Measurements from ENCODE around the gene DNHD1. TPM values are rescaled to one million over a fixed set of nuclear protein-coding genes. Genes with fewer than 3 reads are reported as not detected.
A peak's percentile ranks its signal among the peaks of the same experiment; 100 is the strongest.

The DNHD1 gene
- total RNA-seq, 5 donors from 2014 or later (not counting 1 experiment from before 2014, with no cell fraction given), result 44.1 to 52.0 (median 47.8) TPM

- no peaks in the 10 kb centered on the region for H3K27me3 Mint-ChIP-seq
- peaks cover 0 to 7% (median 5%) of the 10 kb centered on the region in 3 donors for H3K4me1 Mint-ChIP-seq
- POLR2A ChIA-PET, result no interaction called here
- no peak overlapping the region for H3K27ac Mint-ChIP-seq
- H3K36me3 Mint-ChIP-seq, result peaks cover 44% of the 10 kb centered on the region
- ATAC-seq (replicated peaks in 1 of 4), result no peak
- H3K27ac ChIP-seq (ENCODE audit: low read length), result no peak overlapping the region
- H3K27me3 ChIP-seq (replicated peaks in 1 of 2; ENCODE audit: control insufficient read depth in 2 of 2, extremely low read depth in 1 of 2, insufficient read depth in 2 of 2, low read length in 1 of 2), result no peaks in the 10 kb centered on the region
- CTCF ChIA-PET, result no interaction called here
- WGBS (ENCODE audit: insufficient coverage), result 78% methylated on average over 6 of the region's 7 CpGs
- H3K4me1 ChIP-seq (ENCODE audit: control insufficient read depth in 1 of 2, extremely low read depth in 1 of 2, insufficient read depth in 2 of 2, low read length in 2 of 2), result no peaks in the 10 kb centered on the region
- H3K4me3 Mint-ChIP-seq, result no peak overlapping the region
- H3K9me3 ChIP-seq, result no peaks in the 10 kb centered on the region
- no peaks in the 10 kb centered on the region for H3K9me3 Mint-ChIP-seq
- no peak for DNase-seq
- H3K36me3 ChIP-seq (ENCODE audit: control insufficient read depth in 2 of 2, extremely low read depth in 1 of 2, insufficient read depth in 1 of 2, low read length in 1 of 2), result peaks cover 3 to 29% of the 10 kb centered on the region in 2 donors
- no peak overlapping the region for H3K4me3 ChIP-seq (ENCODE audit: control insufficient read depth in 1 of 2, extremely low read depth in 1 of 2, low read length in 1 of 2)
These were observed 1.0 kb downstream of the DNHD1 start for GRCh38 chr11:6498121-6498520.

- no peaks in the 10 kb centered on the region for H3K27me3 ChIP-seq (replicated peaks in 1 of 2; ENCODE audit: control insufficient read depth in 2 of 2, extremely low read depth in 1 of 2, insufficient read depth in 2 of 2, low read length in 1 of 2)
- WGBS (ENCODE audit: insufficient coverage), result 98% methylated on average over 4 of the region's 5 CpGs
- POLR2A ChIA-PET, result no interaction called here
- no peak for DNase-seq
- CTCF ChIA-PET, result no interaction called here
- H3K36me3 ChIP-seq (ENCODE audit: control insufficient read depth in 2 of 2, extremely low read depth in 1 of 2, insufficient read depth in 1 of 2, low read length in 1 of 2), result peaks cover 3 to 28% of the 10 kb centered on the region in 2 donors
- Mint-ChIP-seq H3K4me1 (peaks cover 0 to 7% (median 4%) of the 10 kb centered on the region in 3 donors), H3K27ac (no peak overlapping the region), H3K27me3 (no peaks in the 10 kb centered on the region), H3K36me3 (peaks cover 49% of the 10 kb centered on the region), H3K4me3 (no peak overlapping the region), H3K9me3 (no peaks in the 10 kb centered on the region)
- H3K9me3 ChIP-seq, result no peaks in the 10 kb centered on the region
- H3K4me3 ChIP-seq (ENCODE audit: control insufficient read depth in 1 of 2, extremely low read depth in 1 of 2, low read length in 1 of 2), result no peak overlapping the region
- no peaks in the 10 kb centered on the region for H3K4me1 ChIP-seq (ENCODE audit: control insufficient read depth in 1 of 2, extremely low read depth in 1 of 2, insufficient read depth in 2 of 2, low read length in 2 of 2)
- no peak for ATAC-seq (replicated peaks in 1 of 4)
- H3K27ac ChIP-seq (ENCODE audit: low read length), result no peak overlapping the region
These were observed 1.5 kb downstream of the DNHD1 start for GRCh38 chr11:6498544-6498943.

GRCh38 chr11:6502382-6502781 is 5.3 kb downstream of the DNHD1 start:
- Mint-ChIP-seq H3K36me3 (peaks cover 46% of the 10 kb centered on the region), H3K4me1 (peaks cover 0 to 3% (median 2%) of the 10 kb centered on the region in 3 donors), H3K4me3 (no peak overlapping the region), H3K27ac (no peak overlapping the region), H3K27me3 (no peaks in the 10 kb centered on the region), H3K9me3 (no peaks in the 10 kb centered on the region)
- POLR2A ChIA-PET, result no interaction called here
- Histone ChIP-seq H3K36me3 (ENCODE audit: control insufficient read depth in 2 of 2, extremely low read depth in 1 of 2, insufficient read depth in 1 of 2, low read length in 1 of 2) (peaks cover 3 to 36% of the 10 kb centered on the region in 2 donors), H3K27ac (ENCODE audit: low read length) (no peak overlapping the region), H3K27me3 (replicated peaks in 1 of 2; ENCODE audit: control insufficient read depth in 2 of 2, extremely low read depth in 1 of 2, insufficient read depth in 2 of 2, low read length in 1 of 2) (no peaks in the 10 kb centered on the region), H3K4me3 (ENCODE audit: control insufficient read depth in 1 of 2, extremely low read depth in 1 of 2, low read length in 1 of 2) (no peak overlapping the region), H3K9me3 (no peaks in the 10 kb centered on the region), H3K4me1 (ENCODE audit: control insufficient read depth in 1 of 2, extremely low read depth in 1 of 2, insufficient read depth in 2 of 2, low read length in 2 of 2) (no peaks in the 10 kb centered on the region)
- no peak for ATAC-seq (replicated peaks in 1 of 4)
- WGBS (ENCODE audit: insufficient coverage), result 100% methylated on average over 1 of the region's 3 CpGs
- CTCF ChIA-PET, result interaction anchor here in 1 of 2 donors (3.6 kb wide), 1 partner anchor 124 kb away, joined by 21 read pairs; no protein-coding TSS in a partner anchor
- no peak for DNase-seq

GRCh38 chr11:6504166-6504565 is 7.1 kb downstream of the DNHD1 start:
- Histone ChIP-seq H3K36me3 (ENCODE audit: control insufficient read depth in 2 of 2, extremely low read depth in 1 of 2, insufficient read depth in 1 of 2, low read length in 1 of 2) (peaks cover 3 to 29% of the 10 kb centered on the region in 2 donors), H3K27me3 (replicated peaks in 1 of 2; ENCODE audit: control insufficient read depth in 2 of 2, extremely low read depth in 1 of 2, insufficient read depth in 2 of 2, low read length in 1 of 2) (no peaks in the 10 kb centered on the region), H3K4me3 (ENCODE audit: control insufficient read depth in 1 of 2, extremely low read depth in 1 of 2, low read length in 1 of 2) (no peak overlapping the region), H3K9me3 (no peaks in the 10 kb centered on the region), H3K27ac (ENCODE audit: low read length) (no peak overlapping the region), H3K4me1 (ENCODE audit: control insufficient read depth in 1 of 2, extremely low read depth in 1 of 2, insufficient read depth in 2 of 2, low read length in 2 of 2) (no peaks in the 10 kb centered on the region)
- no peak overlapping the region for H3K27ac Mint-ChIP-seq
- H3K4me1 Mint-ChIP-seq, result peaks cover 0 to 3% (median 0%) of the 10 kb centered on the region in 3 donors
- no peak for DNase-seq
- ChIA-PET CTCF (interaction anchor here (1.4 to 6.0 kb wide), 3 partner anchors 125 to 127 kb away, joined by 4 to 95 read pairs (median 10); no protein-coding TSS in a partner anchor), POLR2A (no interaction called here)
- H3K9me3 Mint-ChIP-seq, result no peaks in the 10 kb centered on the region
- no peaks in the 10 kb centered on the region for H3K27me3 Mint-ChIP-seq
- H3K4me3 Mint-ChIP-seq, result no peak overlapping the region
- peaks cover 39% of the 10 kb centered on the region for H3K36me3 Mint-ChIP-seq
- ATAC-seq (replicated peaks in 1 of 4), result no peak
- 92% methylated on average over 2 of the region's 3 CpGs for WGBS (ENCODE audit: insufficient coverage)

- ChIA-PET POLR2A (interaction anchor here in 1 of 2 donors (0.5 kb wide), 2 partner anchors 15 to 149 kb away, joined by 3 to 4 read pairs; no protein-coding TSS in a partner anchor), CTCF (interaction anchor here (0.6 to 6.0 kb wide), 10 partner anchors 20 to 144 kb away, joined by 3 to 95 read pairs (median 4); partner anchors contain the start of gene APBB1 (in 1 of the 2))
- H3K4me1 ChIP-seq (ENCODE audit: control insufficient read depth in 1 of 2, extremely low read depth in 1 of 2, insufficient read depth in 2 of 2, low read length in 2 of 2), result no peaks in the 10 kb centered on the region
- WGBS (ENCODE audit: insufficient coverage), result no CpG with 5 or more reads among the region's 2 CpGs
- H3K27ac ChIP-seq (ENCODE audit: low read length), result no peak overlapping the region
- peaks cover 3 to 35% of the 10 kb centered on the region in 2 donors for H3K36me3 ChIP-seq (ENCODE audit: control insufficient read depth in 2 of 2, extremely low read depth in 1 of 2, insufficient read depth in 1 of 2, low read length in 1 of 2)
- Mint-ChIP-seq H3K27me3 (no peaks in the 10 kb centered on the region), H3K4me3 (no peak overlapping the region), H3K4me1 (peaks cover 0 to 3% (median 0%) of the 10 kb centered on the region in 3 donors), H3K9me3 (no peaks in the 10 kb centered on the region), H3K27ac (no peak overlapping the region), H3K36me3 (peaks cover 42% of the 10 kb centered on the region)
- H3K4me3 ChIP-seq (ENCODE audit: control insufficient read depth in 1 of 2, extremely low read depth in 1 of 2, low read length in 1 of 2), result no peak overlapping the region
- DNase-seq (peak in 5 of 35 experiments; percentile 12 to 65 (median 17)), ATAC-seq (replicated peaks in 1 of 4) (peak in 2 of 4 experiments; percentile 36 to 61)
- no peaks in the 10 kb centered on the region for H3K27me3 ChIP-seq (replicated peaks in 1 of 2; ENCODE audit: control insufficient read depth in 2 of 2, extremely low read depth in 1 of 2, insufficient read depth in 2 of 2, low read length in 1 of 2)
- H3K9me3 ChIP-seq, result no peaks in the 10 kb centered on the region
These were observed 8.6 kb downstream of the DNHD1 start for GRCh38 chr11:6505577-6506240.

- H3K9me3 ChIP-seq, result no peaks in the 10 kb centered on the region
- Mint-ChIP-seq H3K36me3 (peaks cover 72% of the 10 kb centered on the region), H3K4me3 (no peak overlapping the region), H3K27ac (no peak overlapping the region), H3K9me3 (peaks cover 0 to 4% (median 0%) of the 10 kb centered on the region in 3 donors), H3K27me3 (no peaks in the 10 kb centered on the region), H3K4me1 (no peaks in the 10 kb centered on the region)
- H3K36me3 ChIP-seq (ENCODE audit: control insufficient read depth in 2 of 2, extremely low read depth in 1 of 2, insufficient read depth in 1 of 2, low read length in 1 of 2), result peaks cover 10 to 34% of the 10 kb centered on the region in 2 donors
- H3K27ac ChIP-seq (ENCODE audit: low read length), result no peak overlapping the region
- no peaks in the 10 kb centered on the region for H3K4me1 ChIP-seq (ENCODE audit: control insufficient read depth in 1 of 2, extremely low read depth in 1 of 2, insufficient read depth in 2 of 2, low read length in 2 of 2)
- H3K27me3 ChIP-seq (replicated peaks in 1 of 2; ENCODE audit: control insufficient read depth in 2 of 2, extremely low read depth in 1 of 2, insufficient read depth in 2 of 2, low read length in 1 of 2), result no peaks in the 10 kb centered on the region
- DNase-seq (no peak), ATAC-seq (replicated peaks in 1 of 4) (no peak)
- no peak overlapping the region for H3K4me3 ChIP-seq (ENCODE audit: control insufficient read depth in 1 of 2, extremely low read depth in 1 of 2, low read length in 1 of 2)
- ChIA-PET CTCF (interaction anchor here in 1 of 2 donors (0.5 to 0.7 kb wide), 2 partner anchors 172 to 1582 kb away, joined by 3 to 7 read pairs; no protein-coding TSS in a partner anchor), POLR2A (no interaction called here)
These were observed 19.8 kb downstream of the DNHD1 start for GRCh38 chr11:6516865-6517264.
